Measurements from ENCODE around the gene AGPAT1.
"Not testable (repeated sequence)": the region's sequence is repeated elsewhere in the genome, so short reads cannot be mapped to it uniquely, and the experiment has no call there.

The AGPAT1 gene

GRCh38 chr6:32148289-32149091, 27.4 kb downstream of the AGPAT1 start:
- peak; percentile 62 for DNase-seq (ENCODE audit: low spot score)

- DNase-seq (ENCODE audit: low spot score): no peak
Measured at GRCh38 chr6:32147401-32148132, 28.3 kb downstream of the AGPAT1 start.

- no peak for DNase-seq (ENCODE audit: low spot score)
Measured at GRCh38 chr6:32146687-32147086, 29.2 kb downstream of the AGPAT1 start.

- no peak for DNase-seq (ENCODE audit: low spot score)
Measured at GRCh38 chr6:32146287-32146686, 29.6 kb downstream of the AGPAT1 start.

GRCh38 chr6:32144238-32144637, 31.6 kb downstream of the AGPAT1 start:
- DNase-seq (ENCODE audit: low spot score): not testable (repeated sequence)

- DNase-seq (ENCODE audit: low spot score): no peak
Measured at GRCh38 chr6:32140420-32141046, 35.4 kb downstream of the AGPAT1 start.

GRCh38 chr6:32139590-32139989, 36.3 kb downstream of the AGPAT1 start:
- no peak for DNase-seq (ENCODE audit: low spot score)

- no peak for DNase-seq (ENCODE audit: low spot score)
Measured at GRCh38 chr6:32137454-32137853, 38.4 kb downstream of the AGPAT1 start.

GRCh38 chr6:32133786-32134185, 42.1 kb downstream of the AGPAT1 start:
- DNase-seq (ENCODE audit: low spot score): no peak

GRCh38 chr6:32132110-32132509, 43.8 kb downstream of the AGPAT1 start:
- DNase-seq (ENCODE audit: low spot score): no peak

- DNase-seq (ENCODE audit: low spot score): no peak
Measured at GRCh38 chr6:32131439-32131948, 44.4 kb downstream of the AGPAT1 start.

- DNase-seq (ENCODE audit: low spot score): no peak
Measured at GRCh38 chr6:32129297-32130088, 46.4 kb downstream of the AGPAT1 start.

- DNase-seq (ENCODE audit: low spot score): no peak
Measured at GRCh38 chr6:32128751-32129296, 47.1 kb downstream of the AGPAT1 start.

- peak; percentile 100 for DNase-seq (ENCODE audit: low spot score)
Measured at GRCh38 chr6:32127717-32128592, 47.9 kb downstream of the AGPAT1 start, which contains the start of gene ATF6B. TSS of gene ATF6B (minus strand) at chr6:32128246. CDS start at chr6:32128207, 39 bp downstream.

- DNase-seq (ENCODE audit: low spot score): no peak
Measured at GRCh38 chr6:32127409-32127716, 48.5 kb downstream of the AGPAT1 start.

- no peak for DNase-seq (ENCODE audit: low spot score)
Measured at GRCh38 chr6:32126880-32127279, 49.0 kb downstream of the AGPAT1 start.

GRCh38 chr6:32123681-32124080, 52.2 kb downstream of the AGPAT1 start:
- no peak for DNase-seq (ENCODE audit: low spot score)

GRCh38 chr6:32120573-32121059, 55.3 kb downstream of the AGPAT1 start:
- no peak for DNase-seq (ENCODE audit: low spot score)

- DNase-seq (ENCODE audit: low spot score): peak; percentile 80
Measured at GRCh38 chr6:32118782-32119628, 56.9 kb downstream of the AGPAT1 start.

Data from NAMALWA (cell line).